ENCODE measurements around the gene LEAP2.

GRCh38 chr5:132826424-132827082 is 46.9 kb upstream of the LEAP2 start:
- TF ChIP-seq KLF17 (tag by site-specific recombination; IDR thresholded peaks at IDR 0.05) (no peak), ZNF138 (tag by site-specific recombination; IDR thresholded peaks at IDR 0.05; ENCODE audit: borderline replicate concordance) (no peak), CTCF (tag by site-specific recombination; IDR thresholded peaks at IDR 0.05) (no peak), ZNF114 (tag by site-specific recombination; IDR thresholded peaks at IDR 0.05) (no peak), ZNF121 (tag by site-specific recombination; IDR thresholded peaks at IDR 0.05) (no peak), SP2 (tag by site-specific recombination; IDR thresholded peaks at IDR 0.05) (no peak), REST (tag by site-specific recombination; IDR thresholded peaks at IDR 0.05) (no peak), PRDM1 (tag by site-specific recombination; IDR thresholded peaks at IDR 0.05) (no peak), ELK4 (IDR thresholded peaks at IDR 0.05; ENCODE audit: borderline replicate concordance, low read depth, low read length) (no peak), KLF10 (tag by site-specific recombination; IDR thresholded peaks at IDR 0.05) (no peak), PBX3 (CRISPR knock-in tag; IDR thresholded peaks at IDR 0.05) (no peak), ZNF175 (tag by site-specific recombination; IDR thresholded peaks at IDR 0.05) (no peak), ZNF274 (IDR thresholded peaks at IDR 0.05; ENCODE audit: low read length) (no peak), ZNF274 (tag by site-specific recombination; IDR thresholded peaks at IDR 0.05; ENCODE audit: borderline replicate concordance) (no peak)
